ELF-1 (cell line): ENCODE measurements around the gene AP1S3.
"Not testable (repeated sequence)": the region's sequence is repeated elsewhere in the genome, so short reads cannot be mapped to it uniquely, and the experiment has no call there.

Source experiments
- DNase-seq: peaks from one replicate; pipeline ENCODE4 v3.0.0-alpha.2; 2016; ENCODE audit warnings: low read depth, low spot score

Gene AP1S3

DNA sequence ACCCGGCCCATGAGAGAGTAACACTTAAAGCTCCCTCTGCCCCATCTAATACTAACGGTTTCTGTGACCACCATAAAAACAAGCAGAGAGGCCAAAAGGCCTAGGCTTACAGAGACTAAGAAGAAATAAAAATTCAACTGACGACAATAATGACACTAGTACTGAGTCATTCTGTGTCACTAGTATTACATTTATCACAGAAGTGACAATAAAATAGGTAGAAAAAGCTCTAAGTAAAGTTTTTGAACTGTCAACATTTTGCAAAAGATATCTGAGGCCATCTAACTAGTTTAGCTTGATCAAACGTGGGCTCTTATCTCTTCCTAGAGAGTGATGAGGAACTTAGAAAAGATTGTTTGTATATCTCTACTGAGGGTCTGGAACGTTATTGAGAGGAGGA lies 35.6 kb downstream of the AP1S3 start:
- no peak for DNase-seq

DNA sequence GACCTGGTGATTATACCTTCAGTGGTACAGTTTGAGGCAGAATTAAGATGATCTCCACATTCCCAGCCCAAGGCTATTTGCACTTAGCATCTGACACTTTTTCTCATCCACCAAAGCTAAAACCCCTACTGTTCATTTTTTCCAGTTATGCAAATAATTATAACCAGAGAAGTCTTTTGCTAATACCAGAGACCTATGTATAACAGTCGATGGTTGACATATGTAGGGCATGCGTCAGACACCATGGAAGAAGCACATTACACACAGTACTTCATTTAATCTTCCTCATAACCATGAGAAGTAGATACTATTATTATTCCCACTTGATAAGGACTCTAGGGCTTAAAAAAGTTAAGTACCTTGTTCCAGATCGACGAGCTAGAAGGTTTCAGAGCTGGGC lies 36.5 kb downstream of the AP1S3 start:
- no peak for DNase-seq

DNA sequence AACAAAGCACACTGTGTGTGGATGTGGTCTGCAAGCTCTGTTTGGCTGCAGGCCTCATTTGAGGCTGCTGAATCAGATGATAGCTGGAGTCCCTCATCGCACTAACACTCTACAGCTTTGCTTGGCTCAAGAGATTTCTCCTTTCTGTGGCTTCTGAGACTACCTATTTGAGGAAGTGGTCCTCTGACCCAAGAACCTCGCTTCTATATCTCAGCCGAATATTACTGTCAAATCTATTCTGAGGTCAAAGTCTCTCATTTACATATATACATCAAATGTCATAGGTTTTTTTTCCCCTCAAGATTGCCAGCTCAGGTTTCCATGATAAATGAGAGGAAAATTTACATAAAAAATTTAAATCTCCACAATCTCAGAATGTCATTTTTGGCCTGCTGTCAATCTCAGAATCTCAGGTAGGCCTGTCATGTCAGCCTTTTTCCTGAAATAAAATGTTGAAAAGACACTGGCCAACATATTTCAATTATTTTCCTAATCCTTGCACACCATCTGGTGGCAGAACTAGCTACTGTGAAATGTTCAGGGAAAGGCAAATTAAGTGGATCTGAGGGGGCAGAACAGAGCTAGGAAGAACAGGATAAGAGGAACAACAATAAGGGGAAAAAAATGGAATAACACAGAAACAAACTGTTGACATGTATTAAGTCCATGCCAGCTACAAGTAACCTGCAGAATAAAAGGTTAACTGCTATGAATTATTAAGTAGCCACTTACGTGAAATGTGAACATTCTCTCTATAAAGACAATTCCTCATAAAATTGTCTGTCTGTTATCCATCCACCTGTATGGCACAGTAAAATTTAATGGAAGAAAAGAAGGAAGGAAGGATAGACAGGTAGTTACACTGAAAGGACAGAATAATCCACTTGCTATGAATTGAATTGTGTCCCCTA lies 39.3 kb downstream of the AP1S3 start:
- DNase-seq = no peak

DNA sequence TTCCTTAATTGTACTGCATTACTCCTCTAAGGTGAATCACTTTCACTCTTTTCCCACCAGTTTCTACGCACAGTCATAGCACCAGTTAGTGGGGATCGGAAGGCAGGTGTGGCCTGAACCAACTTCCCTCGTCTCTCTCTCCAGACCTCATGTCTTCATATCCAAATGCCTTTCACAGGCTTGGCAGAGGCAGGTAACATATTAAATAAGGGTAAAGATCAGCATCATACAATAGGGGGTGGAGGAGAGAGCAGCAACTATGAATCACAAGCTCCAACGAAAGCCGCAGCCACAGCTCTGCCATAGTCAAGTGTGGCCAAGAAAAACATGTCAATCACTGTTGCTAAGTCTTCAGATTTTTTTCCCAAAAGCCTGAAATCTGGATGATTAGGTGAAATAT lies 40.3 kb downstream of the AP1S3 start:
- DNase-seq = no peak

DNA sequence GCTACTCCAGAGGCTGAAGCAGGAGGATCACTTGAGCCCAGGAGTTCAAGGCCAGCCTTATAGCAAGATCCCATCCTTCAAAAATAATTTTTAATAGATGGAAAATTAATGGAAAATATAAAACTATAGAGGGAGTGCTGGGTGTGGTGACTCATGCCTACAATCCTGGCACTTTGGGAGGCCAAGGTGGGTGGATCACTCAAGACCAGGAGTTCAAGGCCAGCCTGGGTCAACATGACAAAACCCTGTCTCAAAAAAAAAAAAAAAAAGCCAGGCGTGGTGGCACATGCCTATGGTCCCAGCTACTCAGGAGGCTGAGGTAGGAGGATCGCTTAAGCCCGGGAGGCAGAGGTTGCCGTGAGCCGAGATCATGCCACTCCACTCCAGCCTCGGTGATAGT lies 48.0 kb downstream of the AP1S3 start:
- no peak for DNase-seq

DNA sequence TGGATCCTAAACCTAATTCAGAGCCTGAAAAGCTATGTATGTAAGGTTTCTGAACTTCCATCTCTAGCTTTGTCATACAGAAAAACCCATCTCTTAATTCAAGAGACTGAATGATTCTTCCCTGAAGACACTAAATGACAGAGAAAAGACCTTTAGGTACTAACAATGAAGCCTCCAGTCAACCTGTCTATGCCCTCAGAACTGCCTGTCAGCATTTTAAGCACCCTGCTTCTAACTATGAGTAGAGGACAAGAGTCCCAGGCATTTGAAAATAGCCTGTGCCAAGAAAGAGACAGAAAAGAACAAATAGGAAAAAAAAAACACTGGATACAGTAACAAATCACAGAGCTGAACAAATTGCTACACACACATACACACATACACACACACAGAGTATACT lies 48.6 kb downstream of the AP1S3 start:
- no peak for DNase-seq

DNA sequence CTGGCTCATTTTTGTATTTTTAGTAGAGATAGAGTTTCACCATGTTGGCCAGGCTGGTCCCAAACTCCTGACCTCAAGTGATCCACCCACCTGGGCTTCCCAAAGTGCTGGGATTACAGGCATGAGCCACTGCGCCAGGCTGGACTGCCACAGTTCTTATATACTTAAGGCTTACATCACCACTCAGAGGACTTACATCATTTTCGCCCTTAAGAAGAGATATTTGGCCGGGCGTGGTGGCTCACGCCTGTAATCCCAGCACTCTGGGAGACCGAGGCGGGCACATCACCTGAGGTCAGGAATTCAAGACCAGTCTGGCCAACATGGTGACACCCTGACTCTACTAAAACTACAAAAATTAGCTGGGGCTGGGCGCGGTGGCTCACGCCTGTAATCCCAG lies 49.3 kb downstream of the AP1S3 start:
- not testable (repeated sequence) for DNase-seq

DNA sequence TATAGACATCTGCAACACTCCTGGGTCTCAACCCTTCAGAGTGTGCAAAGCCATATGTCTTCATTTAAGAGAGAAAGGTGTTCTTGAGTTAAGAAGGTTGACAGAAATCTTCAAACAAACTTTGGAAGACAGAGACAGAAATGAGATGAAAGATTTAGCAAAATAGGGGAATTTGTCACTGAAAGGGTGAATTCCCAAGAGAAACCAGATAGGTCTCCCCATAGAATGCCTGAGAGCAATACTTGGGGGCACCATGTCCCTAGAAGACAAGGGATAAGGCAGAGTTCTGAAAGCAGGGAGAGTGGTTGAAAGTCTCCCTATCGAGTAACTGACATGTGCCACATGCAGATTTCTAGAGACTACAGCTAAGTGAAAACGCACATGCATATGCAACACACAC lies 50.0 kb downstream of the AP1S3 start:
- DNase-seq = no peak

DNA sequence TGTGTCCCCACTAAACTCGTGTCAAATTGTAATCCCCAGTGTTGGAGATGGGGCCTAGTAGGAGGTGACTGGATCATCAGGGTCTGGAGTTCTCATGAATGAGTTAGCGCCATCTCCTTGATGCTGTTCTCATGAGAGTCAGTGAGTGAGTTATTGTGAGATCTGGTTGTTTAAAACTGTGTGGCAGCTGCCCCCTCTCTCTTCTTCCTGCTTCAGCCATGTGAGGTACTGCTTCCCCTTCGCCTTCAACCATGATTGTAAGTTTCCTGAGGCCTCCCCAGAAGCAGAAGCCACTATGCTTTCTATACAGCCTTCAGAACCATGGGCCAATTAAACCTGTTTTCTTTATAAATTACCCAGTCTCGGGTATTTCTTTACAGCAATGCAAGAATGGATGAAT lies 50.4 kb downstream of the AP1S3 start:
- no peak for DNase-seq

DNA sequence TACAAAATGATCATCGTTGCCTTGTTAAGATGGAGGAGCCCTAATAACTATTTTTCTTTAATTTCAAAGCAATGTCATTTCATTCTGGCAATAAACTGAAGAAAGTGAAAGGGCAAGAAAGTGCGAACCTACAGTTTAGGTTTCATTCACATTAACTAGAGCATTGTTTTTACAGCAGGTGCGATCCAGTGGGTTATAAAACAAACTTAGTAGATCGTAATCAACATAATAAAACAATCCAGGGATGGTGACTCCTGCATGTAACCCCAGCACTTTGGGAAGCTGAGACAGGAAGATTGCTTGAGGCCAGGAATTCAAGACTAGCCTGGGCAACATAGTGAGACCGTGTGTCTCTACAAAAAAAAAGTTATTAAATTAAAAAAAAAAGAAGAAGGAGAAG lies 51.1 kb downstream of the AP1S3 start:
- DNase-seq = no peak

DNA sequence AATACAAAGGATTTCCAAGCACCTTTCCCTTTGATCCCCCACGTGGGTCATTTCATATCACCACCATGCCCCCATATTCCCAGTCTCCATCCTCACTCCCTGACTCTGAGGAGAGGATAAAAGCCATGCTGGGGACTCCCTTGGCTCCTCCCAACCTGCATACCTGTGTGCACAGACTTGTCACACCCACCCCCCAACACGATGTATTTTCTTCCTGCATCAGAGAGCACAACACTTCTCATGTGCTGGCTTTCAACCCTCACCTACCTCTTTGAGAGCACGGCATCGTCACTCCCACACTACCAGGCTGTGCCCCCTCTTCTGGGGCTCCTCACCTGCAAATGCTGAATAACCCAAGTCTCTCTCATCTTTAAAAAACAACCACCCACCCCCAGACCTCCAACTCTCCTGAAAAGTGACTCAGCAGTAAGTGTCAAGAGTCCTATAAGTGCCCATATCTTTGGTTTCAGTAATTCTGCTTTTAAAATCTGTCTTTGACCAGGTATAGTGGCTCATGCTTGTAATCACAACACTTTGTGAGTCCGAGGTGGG lies 53.1 kb downstream of the AP1S3 start:
- DNase-seq = no peak

DNA sequence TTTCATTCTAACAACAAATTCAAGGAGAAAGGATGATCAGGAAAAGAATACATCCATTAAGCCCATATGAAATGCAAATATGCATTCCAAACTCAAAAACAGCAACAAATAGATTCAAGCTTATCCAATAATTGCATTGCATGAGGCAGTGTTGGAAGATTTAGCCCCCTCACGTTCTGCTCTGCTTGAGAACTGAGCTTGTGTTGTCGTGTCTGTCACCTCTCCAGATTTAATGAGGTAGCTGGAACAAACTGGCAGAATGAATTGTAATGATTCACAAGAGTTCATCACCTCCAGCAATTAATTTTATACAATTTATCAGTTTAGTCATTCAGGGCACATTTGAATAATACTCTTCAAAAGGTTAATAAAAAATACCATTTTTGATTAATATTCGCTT lies 54.8 kb downstream of the AP1S3 start:
- DNase-seq = no peak

DNA sequence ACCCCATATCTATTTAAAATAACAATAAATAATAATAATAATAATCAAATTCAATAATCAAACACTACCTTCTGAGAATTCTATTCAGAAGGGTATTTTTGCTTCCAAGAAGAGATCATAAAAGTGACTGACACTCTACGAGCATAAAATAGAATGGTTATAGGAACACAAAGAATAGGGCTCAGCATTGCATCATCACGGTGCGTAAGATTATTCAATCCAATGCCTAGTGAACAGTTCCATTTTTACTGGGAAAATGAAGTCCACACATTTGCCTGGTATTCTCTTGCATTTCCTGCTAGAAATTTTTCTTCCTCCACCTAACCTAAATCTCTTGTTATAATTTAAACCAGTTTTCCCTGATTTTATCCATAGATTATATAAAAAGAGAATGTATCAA lies 55.8 kb downstream of the AP1S3 start:
- no peak for DNase-seq

DNA sequence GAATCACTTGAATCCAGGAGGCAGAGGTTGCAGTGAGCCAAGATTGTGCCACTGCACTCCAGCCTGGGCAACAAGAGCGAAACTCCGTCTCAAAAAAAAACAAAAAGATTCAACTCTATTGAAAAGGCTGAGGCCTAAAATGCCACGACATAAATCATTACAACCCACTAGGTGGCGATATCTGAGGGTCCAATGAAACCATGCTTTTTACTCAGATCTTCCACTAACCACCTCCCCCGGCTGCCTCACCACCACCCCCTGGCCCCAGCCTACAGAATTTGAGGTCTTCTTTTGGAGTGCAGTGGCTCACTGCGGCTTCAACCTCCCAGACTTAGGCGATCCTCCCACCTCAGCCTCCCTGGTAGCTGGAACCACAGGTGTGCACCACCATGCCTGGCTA lies 57.5 kb downstream of the AP1S3 start:
- DNase-seq = peak; percentile 70

DNA sequence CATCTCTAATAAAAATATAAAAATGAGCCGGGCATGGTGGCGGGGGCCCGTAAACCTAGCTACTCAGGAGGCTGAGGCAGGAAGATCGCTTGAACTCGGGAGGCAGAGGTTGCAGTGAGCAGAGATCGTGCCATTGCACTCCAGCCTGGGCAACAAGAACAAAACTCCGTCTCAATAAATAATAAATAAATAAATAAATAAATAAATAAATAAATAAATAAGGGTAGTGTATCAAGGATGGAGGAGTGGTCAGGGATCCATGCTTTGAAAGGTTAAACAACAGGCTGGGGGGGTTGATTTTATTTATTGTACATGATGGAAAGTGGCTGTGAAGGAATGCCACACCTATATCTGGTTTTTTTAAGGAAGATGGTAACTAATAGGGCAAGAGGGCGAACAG lies 63.2 kb downstream of the AP1S3 start:
- no peak for DNase-seq

DNA sequence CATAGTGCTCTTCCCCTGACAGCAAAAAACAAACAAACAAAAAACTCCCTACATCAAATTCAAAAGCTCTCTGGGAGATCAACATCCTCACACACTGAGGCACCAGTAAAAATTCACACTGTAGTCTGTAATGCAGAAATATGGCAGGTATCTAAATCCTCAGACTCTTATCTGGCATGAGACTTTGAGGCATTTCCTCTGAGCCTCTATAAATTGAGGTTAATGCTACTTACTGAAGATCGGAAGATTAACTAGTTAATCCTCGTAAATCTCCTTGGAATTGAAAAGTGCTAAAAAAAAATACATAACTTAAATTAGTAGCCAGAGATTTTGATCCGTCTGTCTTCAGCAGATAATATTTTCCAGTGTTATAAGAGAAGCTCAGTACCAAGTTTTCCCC lies 65.0 kb downstream of the AP1S3 start:
- DNase-seq = no peak

DNA sequence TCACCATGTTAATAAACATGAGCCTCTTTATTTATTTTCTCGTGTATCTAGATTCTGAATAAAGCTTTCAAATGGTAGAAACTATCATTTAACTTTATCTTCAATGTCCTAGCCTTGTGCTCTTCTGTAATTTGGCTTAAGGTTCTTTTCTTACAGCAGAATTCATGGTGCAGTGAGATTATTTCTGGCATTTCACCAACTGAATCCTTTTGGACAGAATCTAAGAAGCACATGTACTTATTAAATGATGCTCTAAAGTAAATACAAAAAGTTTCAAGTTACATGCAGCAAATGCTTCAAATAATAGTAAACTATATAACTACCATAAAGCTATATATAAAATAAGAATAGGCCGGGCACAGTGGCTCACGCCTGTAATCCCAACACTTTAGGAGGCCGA lies 65.9 kb downstream of the AP1S3 start:
- no peak for DNase-seq

DNA sequence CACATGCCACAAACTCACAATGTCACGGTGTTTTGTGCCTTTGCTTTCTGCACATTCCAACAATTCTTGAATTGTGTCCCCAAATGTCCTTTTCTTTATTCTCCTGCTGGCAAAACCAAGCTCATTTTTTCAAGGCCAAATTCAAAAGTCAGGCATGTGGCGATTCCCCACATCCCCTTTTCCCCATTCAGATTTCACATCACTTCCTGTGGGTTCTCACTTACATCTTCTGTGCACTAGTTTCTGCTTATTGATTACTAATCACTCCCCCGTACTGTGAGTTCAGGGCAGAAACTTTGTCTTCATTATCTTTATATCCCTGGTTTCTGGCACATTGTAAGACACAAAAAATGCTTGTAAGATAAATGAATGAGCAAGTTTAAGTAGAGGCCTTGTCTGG lies 69.2 kb downstream of the AP1S3 start:
- DNase-seq = no peak

DNA sequence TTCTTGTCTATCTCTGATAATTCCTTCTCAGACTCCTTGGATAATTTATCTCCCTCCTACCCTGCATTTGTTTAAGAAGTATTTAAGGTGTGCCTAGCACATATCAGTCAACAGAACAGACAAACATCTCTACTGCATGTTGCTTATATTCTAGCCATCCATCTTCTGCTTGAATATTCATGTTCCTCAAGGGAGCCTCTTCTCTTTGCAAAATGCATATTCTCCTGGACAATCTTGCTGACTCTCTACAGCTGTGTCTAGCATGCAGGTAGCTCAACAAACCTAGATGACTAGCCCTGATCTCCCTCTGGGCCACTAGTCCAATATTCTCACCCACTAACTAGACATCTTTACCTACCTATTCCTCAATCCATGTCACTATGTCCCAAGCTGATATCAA lies 70.0 kb downstream of the AP1S3 start:
- DNase-seq = no peak

DNA sequence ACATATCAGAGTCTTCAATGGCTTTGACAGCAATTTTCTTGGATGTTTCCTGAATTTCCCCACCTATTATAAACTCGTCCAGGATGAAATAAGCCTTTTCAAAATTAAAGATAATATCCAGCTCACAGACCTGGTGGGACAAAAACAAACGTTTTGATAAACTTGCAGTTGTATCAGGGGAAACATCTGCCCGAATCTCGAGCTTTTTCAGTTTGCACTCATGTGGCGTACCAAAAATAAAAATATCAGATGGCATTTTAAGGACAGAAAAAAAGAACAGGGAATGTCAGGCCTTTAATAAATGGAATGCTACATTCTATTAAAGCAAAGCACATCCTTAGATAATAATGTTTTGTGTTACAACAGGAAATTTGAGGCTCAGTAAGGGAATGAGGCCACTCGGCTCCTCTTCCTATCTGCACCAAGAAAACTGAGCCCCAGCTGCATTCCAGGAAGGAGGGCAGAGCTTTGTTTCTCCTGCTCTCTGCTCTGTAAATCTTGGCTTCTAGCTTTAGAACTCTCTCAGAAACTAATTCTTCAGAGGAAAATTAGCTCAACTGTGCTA lies 72.1 kb downstream of the AP1S3 start:
- no peak for DNase-seq

DNA sequence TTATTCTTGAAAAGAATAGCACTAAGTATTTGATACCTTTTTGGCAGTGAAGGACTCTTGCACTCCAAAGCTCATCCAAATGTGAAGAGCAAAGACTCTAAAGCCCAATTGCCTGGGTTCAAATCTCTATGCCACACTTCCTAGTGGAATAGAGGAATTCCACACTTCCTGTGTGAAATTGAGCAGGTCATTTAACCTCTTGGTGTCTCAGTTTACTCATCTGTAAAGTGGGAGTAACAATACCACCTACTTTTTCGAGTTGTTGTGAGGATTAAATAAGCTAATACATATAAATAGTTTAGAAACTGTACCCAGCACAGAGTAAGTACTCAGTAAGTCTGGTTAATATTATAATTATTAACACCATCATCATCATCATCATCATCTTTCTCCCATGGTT lies 72.6 kb downstream of the AP1S3 start:
- DNase-seq = no peak

DNA sequence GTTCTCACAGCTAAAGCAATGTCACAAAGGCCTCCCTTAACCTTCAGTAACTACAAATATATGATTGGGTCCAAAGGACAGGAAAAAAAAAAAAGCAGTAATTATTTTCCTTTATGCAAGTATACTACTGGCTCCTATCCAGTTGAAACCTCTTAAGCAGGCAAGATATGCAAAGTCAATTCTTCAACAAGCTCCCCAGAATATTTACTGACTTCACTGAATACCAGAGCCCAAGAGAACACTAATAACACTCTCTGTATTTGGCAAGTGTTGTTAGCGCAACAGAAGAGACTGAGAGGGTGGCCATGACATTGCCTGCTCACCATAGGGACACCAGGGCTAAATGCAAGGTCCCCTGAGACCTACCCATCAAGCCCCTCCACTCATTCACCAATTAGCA lies 74.5 kb downstream of the AP1S3 start:
- DNase-seq = no peak

DNA sequence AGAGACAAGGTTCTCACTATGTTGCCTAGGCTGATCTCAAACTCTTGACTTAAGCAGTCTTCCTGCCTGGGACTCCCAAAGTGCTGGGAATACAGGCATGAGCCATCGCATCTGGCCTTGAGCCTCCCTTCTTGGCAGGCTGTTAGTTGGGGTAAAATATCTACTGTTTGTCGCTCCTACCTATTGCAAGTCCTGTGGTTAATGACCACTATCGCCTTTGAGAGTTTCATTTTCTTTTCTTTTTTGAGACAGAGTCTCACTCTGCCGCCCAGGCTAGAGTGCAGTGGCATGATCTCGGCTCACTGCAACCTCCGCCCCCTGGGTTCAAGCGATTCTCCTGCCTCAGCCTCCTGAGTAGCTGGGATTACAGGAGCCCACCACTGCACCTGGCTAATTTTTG lies 75.6 kb downstream of the AP1S3 start:
- DNase-seq = not testable (repeated sequence)
